Panc1 (cell line): ENCODE data around the gene LINC01488.

Source experiments
- POLR2AphosphoS5 ChIP-seq: IDR thresholded peaks from 2 replicates; pipeline ENCODE4 v1.6.1; 2012; ENCODE audit warnings: mild to moderate bottlenecking, low read depth, low read length, moderate library complexity
- SIN3A ChIP-seq: IDR thresholded peaks from 2 replicates; pipeline ENCODE4 v1.6.1; 2012; ENCODE audit warnings: low read depth, mild to moderate bottlenecking, low read length, moderate library complexity, borderline replicate concordance; ENCODE audit not compliant: insufficient read depth
- TCF7L2 ChIP-seq: IDR thresholded peaks from 2 replicates; pipeline ENCODE4 v1.6.1; 2011; ENCODE audit warnings: mild to moderate bottlenecking, low read depth, low read length, inconsistent platforms
- TF ChIP-seq, protein P1 (sequence below): fragments of 450-650 bp; IDR thresholded peaks from 2 replicates; pipeline ENCODE4 v1.5.1; 2017; ENCODE audit warnings: mild to moderate bottlenecking

DNA sequence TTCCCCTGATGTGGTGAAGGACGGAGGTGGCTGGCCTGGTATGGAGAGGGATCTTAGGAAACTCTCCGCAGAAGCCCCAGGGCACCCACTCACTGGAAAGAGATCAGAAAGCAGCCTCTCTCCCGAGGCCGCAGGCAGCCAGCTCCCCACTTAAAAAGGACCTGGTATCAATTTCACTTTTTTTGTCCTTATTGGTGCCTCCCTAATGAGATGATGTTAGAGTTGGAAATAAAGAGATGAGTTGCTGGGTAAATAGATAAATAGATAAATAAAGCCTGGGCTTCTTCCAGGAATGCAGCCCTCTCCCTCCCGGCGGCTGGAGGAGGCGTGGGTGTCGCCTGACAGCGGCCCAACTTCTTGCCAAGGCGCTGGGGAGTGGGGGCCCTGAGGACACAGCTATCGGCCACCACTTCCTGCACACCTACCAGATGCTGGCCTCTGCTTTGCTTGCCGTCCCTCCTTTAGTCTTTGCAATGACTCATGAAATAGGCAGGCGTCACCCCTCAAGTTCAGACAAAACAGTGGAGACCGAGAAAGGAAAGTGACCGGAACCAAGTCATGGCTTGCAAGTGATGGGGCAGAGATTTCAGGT is 42.9 kb downstream of the LINC01488 start:
- TF ChIP-seq, protein P1, sequence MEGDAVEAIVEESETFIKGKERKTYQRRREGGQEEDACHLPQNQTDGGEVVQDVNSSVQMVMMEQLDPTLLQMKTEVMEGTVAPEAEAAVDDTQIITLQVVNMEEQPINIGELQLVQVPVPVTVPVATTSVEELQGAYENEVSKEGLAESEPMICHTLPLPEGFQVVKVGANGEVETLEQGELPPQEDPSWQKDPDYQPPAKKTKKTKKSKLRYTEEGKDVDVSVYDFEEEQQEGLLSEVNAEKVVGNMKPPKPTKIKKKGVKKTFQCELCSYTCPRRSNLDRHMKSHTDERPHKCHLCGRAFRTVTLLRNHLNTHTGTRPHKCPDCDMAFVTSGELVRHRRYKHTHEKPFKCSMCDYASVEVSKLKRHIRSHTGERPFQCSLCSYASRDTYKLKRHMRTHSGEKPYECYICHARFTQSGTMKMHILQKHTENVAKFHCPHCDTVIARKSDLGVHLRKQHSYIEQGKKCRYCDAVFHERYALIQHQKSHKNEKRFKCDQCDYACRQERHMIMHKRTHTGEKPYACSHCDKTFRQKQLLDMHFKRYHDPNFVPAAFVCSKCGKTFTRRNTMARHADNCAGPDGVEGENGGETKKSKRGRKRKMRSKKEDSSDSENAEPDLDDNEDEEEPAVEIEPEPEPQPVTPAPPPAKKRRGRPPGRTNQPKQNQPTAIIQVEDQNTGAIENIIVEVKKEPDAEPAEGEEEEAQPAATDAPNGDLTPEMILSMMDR, result no peak
- TF ChIP-seq TCF7L2, result no peak
- no peak for TF ChIP-seq SIN3A
- TF ChIP-seq POLR2AphosphoS5, result no peak
